Mesenchymal stem cell (in vitro differentiated cells and primary cell): Measurements from ENCODE around the gene SLX4.

Experiments
- DNase-seq: peaks from one replicate; pipeline ENCODE4 v3.0.0-alpha.2; 2013
- H2AFZ ChIP-seq: one replicate; pipeline ENCODE4 v1.6.1; 2013; ENCODE audit warnings: low read depth, mild to moderate bottlenecking, control low read depth, inconsistent platforms, low read length, moderate library complexity
- H2AK5ac ChIP-seq: 2 replicates; pipeline ENCODE4 v1.6.1; 2013; ENCODE audit warnings: low read length, moderate library complexity, mild to moderate bottlenecking, inconsistent platforms; ENCODE audit not compliant: severe bottlenecking
- H2BK120ac ChIP-seq: one replicate; pipeline ENCODE4 v1.6.1; 2013; ENCODE audit warnings: low read depth, mild to moderate bottlenecking, inconsistent platforms, low read length, moderate library complexity
- H2BK12ac ChIP-seq, 2 experiments: one replicate each; pipeline ENCODE4 v1.6.1; 2013; ENCODE audit warnings: inconsistent platforms in 2 of 2, low read length in 2 of 2, mild to moderate bottlenecking in 2 of 2, moderate library complexity in 2 of 2, control low read depth in 1 of 2
- H2BK15ac ChIP-seq: one replicate; pipeline ENCODE4 v1.6.1; 2013; ENCODE audit warnings: mild to moderate bottlenecking, low read depth, inconsistent platforms; ENCODE audit not compliant: poor library complexity, severe bottlenecking
- H2BK5ac ChIP-seq: 2 replicates; pipeline ENCODE4 v1.6.1; 2013; ENCODE audit warnings: low read depth, mild to moderate bottlenecking, low read length, control low read depth, inconsistent platforms; ENCODE audit not compliant: poor library complexity, severe bottlenecking
- H3K14ac ChIP-seq, 2 experiments: one replicate each; pipeline ENCODE4 v1.6.1; 2013; ENCODE audit warnings: inconsistent platforms in 2 of 2, low read length in 2 of 2, control low read depth in 1 of 2, mild to moderate bottlenecking in 1 of 2, moderate library complexity in 1 of 2
- H3K18ac ChIP-seq, 2 experiments: one replicate each; pipeline ENCODE4 v1.6.1; 2013; ENCODE audit warnings: inconsistent platforms in 2 of 2, low read length in 2 of 2, control low read depth in 1 of 2, low read depth in 1 of 2, mild to moderate bottlenecking in 1 of 2
- H3K23ac ChIP-seq, 2 experiments: one replicate each; pipeline ENCODE4 v1.6.1; 2013; ENCODE audit warnings: inconsistent platforms in 2 of 2, low read length in 2 of 2, mild to moderate bottlenecking in 2 of 2, moderate library complexity in 2 of 2, control low read depth in 1 of 2
- H3K27ac ChIP-seq: 2 replicates; pipeline ENCODE4 v1.5.1; 2013; ENCODE audit warnings: mild to moderate bottlenecking, moderate library complexity, low read length, control low read depth, inconsistent platforms; ENCODE audit not compliant: poor library complexity, severe bottlenecking
- H3K27me3 ChIP-seq, 2 experiments: 2 replicates each; pipeline versions ENCODE4 v1.6.1 to v1.7.0; 2013; ENCODE audit warnings: low read length in 2 of 2, mild to moderate bottlenecking in 2 of 2, moderate library complexity in 2 of 2, control low read depth in 1 of 2, inconsistent platforms in 1 of 2; ENCODE audit not compliant: control insufficient read depth in 1 of 2, insufficient read depth in 1 of 2
- H3K36me3 ChIP-seq, 2 experiments: 2 replicates each; pipeline versions ENCODE4 v1.6.1 to v1.7.0; 2013; ENCODE audit warnings: low read length in 2 of 2, control low read depth in 1 of 2, inconsistent platforms in 1 of 2, low read depth in 1 of 2, mild to moderate bottlenecking in 1 of 2; ENCODE audit not compliant: insufficient read depth in 2 of 2, control insufficient read depth in 1 of 2
- H3K4ac ChIP-seq, 2 experiments: one replicate each; pipeline ENCODE4 v1.6.1; 2013; ENCODE audit warnings: inconsistent platforms in 2 of 2, low read length in 2 of 2, mild to moderate bottlenecking in 2 of 2, moderate library complexity in 2 of 2, control low read depth in 1 of 2, low read depth in 1 of 2
- H3K4me1 ChIP-seq: 2 replicates; pipeline ENCODE4 v1.6.1; 2013; ENCODE audit warnings: low read depth, low read length, control low read depth; ENCODE audit not compliant: control insufficient read depth, insufficient read depth
- H3K4me2 ChIP-seq: 2 replicates; pipeline ENCODE4 v1.6.1; 2013; ENCODE audit warnings: low read length, mild to moderate bottlenecking, inconsistent platforms; ENCODE audit not compliant: poor library complexity, severe bottlenecking
- H3K4me3 ChIP-seq, 2 experiments: 2 replicates each; pipeline versions ENCODE4 v1.5.1 to v1.7.0; 2013; ENCODE audit warnings: low read length in 2 of 2, mild to moderate bottlenecking in 2 of 2, control low read depth in 1 of 2, low read depth in 1 of 2; ENCODE audit not compliant: insufficient read depth in 1 of 2
- H3K79me1 ChIP-seq: replicated peaks from 2 replicates; pipeline ENCODE4 v1.6.1; 2013; ENCODE audit warnings: mild to moderate bottlenecking, control low read depth, low read length, inconsistent platforms; ENCODE audit not compliant: poor library complexity, severe bottlenecking
- H3K9ac ChIP-seq: 2 replicates; pipeline ENCODE4 v1.7.0; 2013; ENCODE audit warnings: mild to moderate bottlenecking, low read length, moderate library complexity
- H3K9me3 ChIP-seq: 2 replicates; pipeline ENCODE4 v1.7.0; 2013; ENCODE audit warnings: mild to moderate bottlenecking, low read length; ENCODE audit not compliant: control insufficient read depth
- H4K8ac ChIP-seq: one replicate; pipeline ENCODE4 v1.6.1; 2013; ENCODE audit warnings: inconsistent platforms, mild to moderate bottlenecking, low read length, moderate library complexity
- H4K91ac ChIP-seq: one replicate; pipeline ENCODE4 v1.6.1; 2013; ENCODE audit warnings: mild to moderate bottlenecking, low read length, inconsistent platforms
- WGBS: methylation state at CpG from one replicate; pipeline ENCODE4 v1.1.7; 2013; ENCODE audit warnings: mixed read lengths; 5-methylcytosine and 5-hydroxymethylcytosine counted together

SLX4 gene

DNA sequence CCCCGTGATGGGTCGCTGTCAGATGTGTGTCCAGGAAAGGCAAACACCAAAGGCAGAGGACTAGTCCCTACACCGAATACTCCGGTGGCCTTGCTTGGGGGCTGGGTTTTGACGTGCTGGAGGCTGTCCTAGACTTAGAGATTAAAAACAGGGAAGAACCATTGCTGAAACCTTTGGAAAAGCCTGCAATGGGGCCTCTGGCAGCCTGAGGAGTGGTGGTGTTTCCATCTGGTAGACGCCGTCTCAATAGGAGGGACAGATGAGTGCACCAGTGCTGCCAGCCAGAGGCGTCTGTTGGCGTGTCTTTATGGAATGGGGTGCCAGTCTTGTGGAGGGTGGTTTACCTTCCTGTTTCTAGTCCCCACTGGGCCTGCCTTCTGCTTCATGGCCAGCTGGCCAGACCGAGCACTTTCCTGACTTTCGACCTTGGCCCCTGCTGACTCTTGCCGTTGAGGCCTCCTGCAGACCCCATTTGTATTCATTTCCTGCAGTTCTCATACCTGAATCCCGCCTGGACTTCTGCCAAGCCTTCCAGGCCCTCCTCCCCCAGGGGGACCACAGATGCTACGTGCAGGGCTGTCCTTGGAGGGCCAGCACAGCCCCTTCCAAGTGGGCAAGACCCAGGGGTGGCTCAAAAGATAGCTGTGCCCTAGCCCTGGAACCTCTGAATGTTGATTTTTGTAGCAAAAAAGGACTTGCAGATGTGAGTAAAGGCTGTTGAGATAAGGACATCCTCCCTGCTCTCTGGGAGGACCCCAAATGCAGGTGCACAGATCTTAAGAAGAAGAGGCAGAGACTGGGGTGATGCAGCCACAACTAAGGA is 41.2 kb upstream of the SLX4 start:
- H2AK5ac ChIP-seq, result no peak overlapping the region
- no peak overlapping the region for H3K9ac ChIP-seq
- peaks cover 15% of the 10 kb centered on the region for H3K4me1 ChIP-seq
- no peak overlapping the region for H2BK15ac ChIP-seq
- H3K23ac ChIP-seq, result no peak overlapping the region
- no peak overlapping the region for H3K4ac ChIP-seq
- H2BK5ac ChIP-seq, result no peak overlapping the region
- H4K91ac ChIP-seq, result no peak overlapping the region
- H3K27me3 ChIP-seq, result no peaks in the 10 kb centered on the region
- peaks cover 41 to 59% of the 10 kb centered on the region in 2 experiments for H3K36me3 ChIP-seq
- peaks cover 6% of the 10 kb centered on the region for H3K79me1 ChIP-seq
- no peak overlapping the region for H2BK120ac ChIP-seq
- no peak overlapping the region for H3K18ac ChIP-seq
- WGBS, result 87% methylated on average over 14 of the region's 14 CpGs
- H4K8ac ChIP-seq, result no peak overlapping the region
- no peak for DNase-seq
- no peak overlapping the region for H2BK12ac ChIP-seq
- no peak overlapping the region for H3K14ac ChIP-seq
- no peak overlapping the region for H2AFZ ChIP-seq
- H3K27ac ChIP-seq, result no peak overlapping the region
- no peak overlapping the region for H3K4me3 ChIP-seq
- no peaks in the 10 kb centered on the region for H3K9me3 ChIP-seq
- H3K4me2 ChIP-seq, result no peak overlapping the region

GRCh38 chr16:3651461-3652372 is 40.3 kb upstream of the SLX4 start:
- Histone ChIP-seq H3K36me3 (peaks cover 32 to 50% of the 10 kb centered on the region in 2 experiments), H3K27ac (no peak overlapping the region), H3K23ac (no peak overlapping the region), H2BK5ac (no peak overlapping the region), H2AK5ac (no peak overlapping the region), H3K27me3 (no peaks in the 10 kb centered on the region), H2BK120ac (no peak overlapping the region), H3K4me3 (no peak overlapping the region), H3K9ac (no peak overlapping the region), H3K4me1 (peaks cover 10% of the 10 kb centered on the region), H3K4me2 (no peak overlapping the region), H2BK12ac (no peak overlapping the region), H3K9me3 (no peaks in the 10 kb centered on the region), H2AFZ (no peak overlapping the region), H3K4ac (no peak overlapping the region), H3K18ac (no peak overlapping the region), H3K79me1 (peaks cover 6% of the 10 kb centered on the region), H4K91ac (no peak overlapping the region), H3K14ac (no peak overlapping the region), H2BK15ac (no peak overlapping the region), H4K8ac (no peak overlapping the region)
- WGBS, result 96% methylated on average over 18 of the region's 18 CpGs
- DNase-seq, result no peak

GRCh38 chr16:3650631-3651265 is 39.3 kb upstream of the SLX4 start:
- Histone ChIP-seq H3K9me3 (no peaks in the 10 kb centered on the region), H2BK12ac (no peak overlapping the region), H3K4me1 (peaks cover 18% of the 10 kb centered on the region), H3K27me3 (no peaks in the 10 kb centered on the region), H3K18ac (no peak overlapping the region), H4K91ac (no peak overlapping the region), H3K23ac (no peak overlapping the region), H3K4ac (no peak overlapping the region), H2BK120ac (no peak overlapping the region), H3K4me2 (no peak overlapping the region), H3K9ac (no peak overlapping the region), H4K8ac (no peak overlapping the region), H3K14ac (no peak overlapping the region), H3K79me1 (peaks cover 8% of the 10 kb centered on the region), H3K27ac (no peak overlapping the region), H3K36me3 (peaks cover 25 to 40% of the 10 kb centered on the region in 2 experiments), H2AFZ (no peak overlapping the region), H2BK5ac (no peak overlapping the region), H3K4me3 (no peak overlapping the region), H2AK5ac (no peak overlapping the region), H2BK15ac (no peak overlapping the region)
- 91% methylated on average over 13 of the region's 13 CpGs for WGBS
- no peak for DNase-seq
